ENCODE measurements around the gene CNTN2.

- TF ChIP-seq CTCF (IDR thresholded peaks at IDR 0.05) (no peak), REST (IDR thresholded peaks at IDR 0.05; ENCODE audit: insufficient read depth in 1 of 2, low read depth in 2 of 2, low read length in 1 of 2) (no peak)
Measured at GRCh38 chr1:205046870-205047269, 3.9 kb downstream of the CNTN2 start.

Measured in Panc1 (cell line).